Measurements from ENCODE around the gene SLX4IP.
"Not testable (repeated sequence)": the region's sequence is repeated elsewhere in the genome, so short reads cannot be mapped to it uniquely, and the experiment has no call there.

Gene SLX4IP

GRCh38 chr20:10408108-10408813, 26.8 kb upstream of the SLX4IP start:
- Histone ChIP-seq H2BK5ac (ENCODE audit: low read length) (no peak overlapping the region), H4K8ac (ENCODE audit: low read depth, low read length) (no peak overlapping the region), H3K9ac (ENCODE audit: low read length) (no peak overlapping the region), H3K23ac (ENCODE audit: low read length) (no peak overlapping the region), H3K79me1 (ENCODE audit: low read length) (no peaks in the 10 kb centered on the region), H3K27ac (ENCODE audit: low read depth, low read length) (no peak overlapping the region), H3K36me3 (ENCODE audit: control insufficient read depth, insufficient read depth, low read length) (no peaks in the 10 kb centered on the region), H3K18ac (ENCODE audit: low read length) (no peak overlapping the region), H3K4me1 (ENCODE audit: control insufficient read depth, low read depth, low read length) (no peaks in the 10 kb centered on the region), H3K79me2 (ENCODE audit: control insufficient read depth, insufficient read depth, low read length) (no peaks in the 10 kb centered on the region), H2AK5ac (ENCODE audit: low read length) (no peak overlapping the region), H2BK120ac (ENCODE audit: low read depth, low read length) (no peak overlapping the region), H3K4me3 (ENCODE audit: low read length) (no peak overlapping the region), H3K4me2 (ENCODE audit: low read length) (no peak overlapping the region), H4K5ac (ENCODE audit: low read length) (no peak overlapping the region), H3K4ac (ENCODE audit: low read depth, low read length) (no peak overlapping the region), H3K27me3 (ENCODE audit: insufficient read depth, low read length, poor library complexity) (no peaks in the 10 kb centered on the region), H3K56ac (ENCODE audit: low read length) (no peak overlapping the region), H2BK15ac (replicated peaks; ENCODE audit: low read depth) (no peak overlapping the region)
- WGBS (ENCODE audit: extremely low coverage, insufficient coverage, low lambda C conversion rate): no CpG with 5 or more reads among the region's 2 CpGs
- no peak for DNase-seq

GRCh38 chr20:10411673-10412072, 23.4 kb upstream of the SLX4IP start:
- no CpG with 5 or more reads among the region's 1 CpG for WGBS (ENCODE audit: extremely low coverage, insufficient coverage, low lambda C conversion rate)
- H3K79me1 ChIP-seq (ENCODE audit: low read length): no peaks in the 10 kb centered on the region
- H2BK15ac ChIP-seq (replicated peaks; ENCODE audit: low read depth): no peak overlapping the region
- H3K4ac ChIP-seq (ENCODE audit: low read depth, low read length): no peak overlapping the region
- H2BK120ac ChIP-seq (ENCODE audit: low read depth, low read length): no peak overlapping the region
- no peak for DNase-seq
- no peak overlapping the region for H4K5ac ChIP-seq (ENCODE audit: low read length)
- H3K18ac ChIP-seq (ENCODE audit: low read length): no peak overlapping the region
- H4K8ac ChIP-seq (ENCODE audit: low read depth, low read length): no peak overlapping the region
- no peak overlapping the region for H3K4me3 ChIP-seq (ENCODE audit: low read length)
- peaks cover 3% of the 10 kb centered on the region for H3K4me1 ChIP-seq (ENCODE audit: control insufficient read depth, low read depth, low read length)
- no peak overlapping the region for H2BK5ac ChIP-seq (ENCODE audit: low read length)
- no peaks in the 10 kb centered on the region for H3K27me3 ChIP-seq (ENCODE audit: insufficient read depth, low read length, poor library complexity)
- no peaks in the 10 kb centered on the region for H3K79me2 ChIP-seq (ENCODE audit: control insufficient read depth, insufficient read depth, low read length)
- H3K4me2 ChIP-seq (ENCODE audit: low read length): no peak overlapping the region
- no peaks in the 10 kb centered on the region for H3K36me3 ChIP-seq (ENCODE audit: control insufficient read depth, insufficient read depth, low read length)
- H3K56ac ChIP-seq (ENCODE audit: low read length): no peak overlapping the region
- H3K23ac ChIP-seq (ENCODE audit: low read length): no peak overlapping the region
- no peak overlapping the region for H2AK5ac ChIP-seq (ENCODE audit: low read length)
- H3K27ac ChIP-seq (ENCODE audit: low read depth, low read length): no peak overlapping the region
- H3K9ac ChIP-seq (ENCODE audit: low read length): no peak overlapping the region

DNA sequence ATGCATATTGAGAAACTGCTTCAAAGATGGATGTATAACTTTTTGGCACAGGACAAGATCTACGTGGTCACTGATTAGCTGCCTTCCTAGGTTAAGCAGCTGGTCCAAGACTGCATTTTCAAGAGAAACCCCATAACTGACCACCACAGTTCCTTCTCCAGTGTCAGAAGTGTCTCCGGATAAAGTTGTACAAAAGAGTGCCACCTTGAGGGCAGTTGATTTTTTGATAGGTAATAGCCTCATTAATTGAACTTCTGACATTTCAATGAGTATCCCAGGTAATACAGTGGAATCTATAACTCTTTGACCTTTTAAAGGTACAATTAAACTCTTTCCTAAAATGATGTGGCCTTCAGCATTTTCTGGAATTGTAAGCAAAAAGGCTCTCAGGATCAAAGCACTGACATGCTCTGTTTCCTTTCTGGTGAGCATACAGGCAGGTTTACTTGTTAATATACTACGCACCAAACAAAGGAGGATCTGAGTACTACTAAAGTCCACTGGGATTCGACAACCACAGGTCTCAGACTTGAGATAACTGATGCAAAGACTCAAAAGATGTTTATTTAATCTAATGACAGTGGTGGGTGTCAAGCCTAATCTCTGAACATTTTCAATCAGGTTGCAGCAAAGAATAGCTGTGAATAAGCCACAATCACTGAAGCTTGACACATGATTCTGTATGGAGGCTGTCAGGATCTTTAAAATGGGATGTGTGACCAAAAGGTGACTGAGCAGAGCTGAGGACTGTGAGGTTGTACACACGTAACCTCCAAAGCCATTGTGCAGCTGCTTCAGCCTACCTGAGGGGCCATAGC, 22.3 kb upstream of the SLX4IP start:
- H3K4me3 ChIP-seq (ENCODE audit: low read length): no peak overlapping the region

GRCh38 chr20:10415013-10415650, 20.0 kb upstream of the SLX4IP start:
- Histone ChIP-seq H3K79me2 (ENCODE audit: control insufficient read depth, insufficient read depth, low read length) (no peaks in the 10 kb centered on the region), H3K56ac (ENCODE audit: low read length) (no peak overlapping the region), H2BK120ac (ENCODE audit: low read depth, low read length) (no peak overlapping the region), H3K27me3 (ENCODE audit: insufficient read depth, low read length, poor library complexity) (no peaks in the 10 kb centered on the region), H3K23ac (ENCODE audit: low read length) (no peak overlapping the region), H3K27ac (ENCODE audit: low read depth, low read length) (no peak overlapping the region), H3K18ac (ENCODE audit: low read length) (no peak overlapping the region), H4K8ac (ENCODE audit: low read depth, low read length) (no peak overlapping the region), H3K4me3 (ENCODE audit: low read length) (no peak overlapping the region), H3K4ac (ENCODE audit: low read depth, low read length) (no peak overlapping the region), H3K4me1 (ENCODE audit: control insufficient read depth, low read depth, low read length) (peaks cover 3% of the 10 kb centered on the region), H3K4me2 (ENCODE audit: low read length) (no peak overlapping the region), H2AK5ac (ENCODE audit: low read length) (no peak overlapping the region), H4K5ac (ENCODE audit: low read length) (no peak overlapping the region), H3K79me1 (ENCODE audit: low read length) (no peaks in the 10 kb centered on the region), H2BK15ac (replicated peaks; ENCODE audit: low read depth) (no peak overlapping the region), H3K36me3 (ENCODE audit: control insufficient read depth, insufficient read depth, low read length) (no peaks in the 10 kb centered on the region), H2BK5ac (ENCODE audit: low read length) (no peak overlapping the region), H3K9ac (ENCODE audit: low read length) (no peak overlapping the region)
- DNase-seq: peak; percentile 91
- WGBS (ENCODE audit: extremely low coverage, insufficient coverage, low lambda C conversion rate): 100% methylated on average over 3 of the region's 3 CpGs

More for the DNA sequence above, 22.3 kb upstream of the SLX4IP start:
- Histone ChIP-seq H3K9ac (ENCODE audit: low read length) (no peak overlapping the region), H3K23ac (ENCODE audit: low read length) (no peak overlapping the region), H3K36me3 (ENCODE audit: control insufficient read depth, insufficient read depth, low read length) (no peaks in the 10 kb centered on the region), H2BK5ac (ENCODE audit: low read length) (no peak overlapping the region), H3K27ac (ENCODE audit: low read depth, low read length) (no peak overlapping the region), H3K79me2 (ENCODE audit: control insufficient read depth, insufficient read depth, low read length) (no peaks in the 10 kb centered on the region), H4K8ac (ENCODE audit: low read depth, low read length) (no peak overlapping the region), H3K18ac (ENCODE audit: low read length) (no peak overlapping the region), H2AK5ac (ENCODE audit: low read length) (no peak overlapping the region), H3K79me1 (ENCODE audit: low read length) (no peaks in the 10 kb centered on the region), H4K5ac (ENCODE audit: low read length) (no peak overlapping the region), H2BK120ac (ENCODE audit: low read depth, low read length) (no peak overlapping the region), H3K4ac (ENCODE audit: low read depth, low read length) (no peak overlapping the region), H3K4me2 (ENCODE audit: low read length) (no peak overlapping the region), H3K56ac (ENCODE audit: low read length) (no peak overlapping the region), H3K27me3 (ENCODE audit: insufficient read depth, low read length, poor library complexity) (no peaks in the 10 kb centered on the region), H3K4me1 (ENCODE audit: control insufficient read depth, low read depth, low read length) (peaks cover 3% of the 10 kb centered on the region), H2BK15ac (replicated peaks; ENCODE audit: low read depth) (no peak overlapping the region)
- peak; percentile 74 for DNase-seq
- WGBS (ENCODE audit: extremely low coverage, insufficient coverage, low lambda C conversion rate): no CpG with 5 or more reads among the region's 5 CpGs

DNA sequence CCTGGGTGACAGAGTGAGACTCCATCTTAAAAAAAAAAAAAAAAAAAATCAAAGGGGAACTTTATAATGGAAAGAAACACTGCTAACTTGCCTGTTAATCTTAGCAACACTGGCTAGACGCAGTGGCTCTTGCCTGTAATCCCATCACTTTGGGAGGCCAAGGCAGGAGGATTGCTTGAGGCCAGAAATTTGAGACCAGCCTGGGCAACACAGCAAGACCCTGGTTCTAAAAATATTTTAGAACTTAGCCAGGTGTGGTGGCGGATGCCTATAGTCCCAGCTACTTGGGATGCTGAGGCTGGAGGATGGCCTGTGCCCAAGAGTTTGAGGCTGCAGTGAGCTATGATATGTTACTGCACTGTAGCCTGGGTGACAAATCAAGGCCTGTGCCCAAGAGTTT, 17.9 kb upstream of the SLX4IP start:
- not testable (repeated sequence) for H4K5ac ChIP-seq (ENCODE audit: low read length); H3K27me3 ChIP-seq (ENCODE audit: insufficient read depth, low read length, poor library complexity); H2BK5ac ChIP-seq (ENCODE audit: low read length); DNase-seq; H3K36me3 ChIP-seq (ENCODE audit: control insufficient read depth, insufficient read depth, low read length); H3K18ac ChIP-seq (ENCODE audit: low read length); H3K4me1 ChIP-seq (ENCODE audit: control insufficient read depth, low read depth, low read length); H3K23ac ChIP-seq (ENCODE audit: low read length); H4K8ac ChIP-seq (ENCODE audit: low read depth, low read length); H3K56ac ChIP-seq (ENCODE audit: low read length); H3K4ac ChIP-seq (ENCODE audit: low read depth, low read length); H2BK120ac ChIP-seq (ENCODE audit: low read depth, low read length); H3K27ac ChIP-seq (ENCODE audit: low read depth, low read length); H3K4me3 ChIP-seq (ENCODE audit: low read length); H3K4me2 ChIP-seq (ENCODE audit: low read length); H2BK15ac ChIP-seq (replicated peaks; ENCODE audit: low read depth); H2AK5ac ChIP-seq (ENCODE audit: low read length); H3K79me2 ChIP-seq (ENCODE audit: control insufficient read depth, insufficient read depth, low read length); H3K9ac ChIP-seq (ENCODE audit: low read length); H3K79me1 ChIP-seq (ENCODE audit: low read length)
- whole genome bisulfite sequencing (ENCODE audit: extremely low coverage, insufficient coverage, low lambda C conversion rate): no CpG with 5 or more reads among the region's 2 CpGs
